MM.1S (cell line): Measurements from ENCODE around the gene ZNF560.

Experiments
- DNase-seq: peaks from one replicate; pipeline ENCODE4 v3.0.0-alpha.2; 2015
- H2AFZ ChIP-seq: fragments of 300-600 bp; sonication (generic); 2 replicates; pipeline ENCODE4 v1.6.0; 2016; ENCODE audit warnings: antibody characterized with exemption, low read length
- H3F3A ChIP-seq: fragments of 300-600 bp; sonication (generic); 2 replicates; pipeline ENCODE4 v1.6.1; 2016; ENCODE audit warnings: mild to moderate bottlenecking, antibody characterized with exemption, low read length, moderate library complexity, mixed read lengths; ENCODE audit not compliant: insufficient read depth
- H3K27ac ChIP-seq: fragments of 300-600 bp; sonication (generic); 2 replicates; pipeline ENCODE4 v1.5.1; 2016; ENCODE audit warnings: mild to moderate bottlenecking, low read length
- H3K27me3 ChIP-seq: fragments of 300-600 bp; sonication (generic); replicated peaks from 2 replicates; pipeline ENCODE4 v1.6.0; 2016; ENCODE audit warnings: low read length; ENCODE audit not compliant: insufficient read depth
- H3K36me3 ChIP-seq: fragments of 300-600 bp; sonication (generic); replicated peaks from 2 replicates; pipeline ENCODE4 v1.6.1; 2016; ENCODE audit warnings: mild to moderate bottlenecking, low read length, mixed read lengths; ENCODE audit not compliant: insufficient read depth
- H3K4me1 ChIP-seq: fragments of 300-600 bp; sonication (generic); 2 replicates; pipeline ENCODE4 v1.6.1; 2016; ENCODE audit warnings: low read length, mixed read lengths
- H3K4me2 ChIP-seq: fragments of 300-600 bp; sonication (generic); 2 replicates; pipeline ENCODE4 v1.6.0; 2016; ENCODE audit warnings: low read depth, low read length
- H3K4me3 ChIP-seq: fragments of 300-600 bp; sonication (generic); 2 replicates; pipeline ENCODE4 v1.5.1; 2016; ENCODE audit warnings: low read length, mixed read lengths
- H3K79me2 ChIP-seq: fragments of 300-600 bp; sonication (generic); 2 replicates; pipeline ENCODE4 v1.6.1; 2016; ENCODE audit warnings: mixed run types, low read length, mixed read lengths
- H3K9ac ChIP-seq: fragments of 300-600 bp; sonication (generic); 2 replicates; pipeline ENCODE4 v1.6.1; 2016; ENCODE audit warnings: low read length, mixed read lengths
- H3K9me2 ChIP-seq: fragments of 300-600 bp; sonication (generic); replicated peaks from 2 replicates; pipeline ENCODE4 v1.6.1; 2016; ENCODE audit warnings: mild to moderate bottlenecking, low read length, mixed read lengths; ENCODE audit not compliant: insufficient read depth
- H3K9me3 ChIP-seq: fragments of 300-600 bp; sonication (generic); replicated peaks from 2 replicates; pipeline ENCODE4 v1.6.1; 2016; ENCODE audit warnings: mild to moderate bottlenecking, low read length, mixed read lengths; ENCODE audit not compliant: insufficient read depth
- H4K20me1 ChIP-seq: fragments of 300-600 bp; sonication (generic); 2 replicates; pipeline ENCODE4 v1.6.1; 2016; ENCODE audit warnings: mild to moderate bottlenecking, low read length, moderate library complexity, mixed read lengths; ENCODE audit not compliant: insufficient read depth
- CTCF ChIP-seq: fragments of 300-600 bp; sonication (generic); IDR thresholded peaks from 2 replicates; pipeline ENCODE4 v1.5.1; 2016; ENCODE audit warnings: antibody characterized with exemption, low read length, mixed read lengths
- EZH2 ChIP-seq: fragments of 300-600 bp; sonication (generic); optimal IDR thresholded peaks from 2 replicates; pipeline ENCODE3; 2017; ENCODE audit warnings: low read depth, mild to moderate bottlenecking, antibody characterized with exemption, low read length, mixed read lengths
- EZH2phosphoT487 ChIP-seq: fragments of 300-600 bp; sonication (generic); IDR thresholded peaks from 2 replicates; pipeline ENCODE4 v1.6.1; 2018; ENCODE audit warnings: antibody characterized with exemption, low read length

The ZNF560 gene

GRCh38 chr19:9538183-9539058, 40.0 kb upstream of the ZNF560 start, which contains the start of gene ZNF426:
ZNF426 (minus strand) TSS chr19:9538645; CDS start chr19:9536232, 2,413 bp downstream.
- H3K4me2 ChIP-seq, result peak within 1 kb of the TSS; percentile 70
- no peaks in the 10 kb centered on the region for H3K9me3 ChIP-seq
- H3F3A ChIP-seq, result peaks cover 3% of the 10 kb centered on the region; the same call in 1 of the 2 replicates
- no peaks in the 10 kb centered on the region for H3K79me2 ChIP-seq
- no peaks in the 10 kb centered on the region for H3K9me2 ChIP-seq
- H3K4me1 ChIP-seq, result no peaks in the 10 kb centered on the region
- TF ChIP-seq EZH2phosphoT487, result no peak
- TF ChIP-seq CTCF, result no peak
- TF ChIP-seq EZH2, result no peak
- H2AFZ ChIP-seq, result peak within 1 kb of the TSS; percentile 87
- H3K27ac ChIP-seq, result peak within 1 kb of the TSS; percentile 33; the same call in 1 of the 2 replicates
- no peaks in the 10 kb centered on the region for H3K36me3 ChIP-seq
- DNase-seq, result peak; percentile 77
- peak within 1 kb of the TSS; percentile 75 for H3K9ac ChIP-seq
- H3K27me3 ChIP-seq, result no peaks in the 10 kb centered on the region
- peak within 1 kb of the TSS; percentile 75 for H3K4me3 ChIP-seq
- no peaks in the 10 kb centered on the region for H4K20me1 ChIP-seq

GRCh38 chr19:9535934-9536333, 37.5 kb upstream of the ZNF560 start:
- Histone ChIP-seq H3K4me1 (no peaks in the 10 kb centered on the region), H3F3A (peaks cover 3% of the 10 kb centered on the region; the same call in 1 of the 2 replicates), H2AFZ (no peak overlapping the region), H3K4me2 (no peak overlapping the region), H3K27me3 (no peaks in the 10 kb centered on the region), H3K9me3 (no peaks in the 10 kb centered on the region), H3K9ac (no peak overlapping the region), H4K20me1 (no peaks in the 10 kb centered on the region), H3K27ac (no peak overlapping the region), H3K36me3 (no peaks in the 10 kb centered on the region), H3K4me3 (no peak overlapping the region), H3K79me2 (no peaks in the 10 kb centered on the region), H3K9me2 (no peaks in the 10 kb centered on the region)
- no peak for DNase-seq
- TF ChIP-seq EZH2phosphoT487 (no peak), CTCF (no peak), EZH2 (no peak)

GRCh38 chr19:9531933-9532332, 33.5 kb upstream of the ZNF560 start:
- H3F3A ChIP-seq, result no peaks in the 10 kb centered on the region
- no peaks in the 10 kb centered on the region for H3K9me3 ChIP-seq
- H3K4me2 ChIP-seq, result no peak overlapping the region

More at GRCh38 chr19:9531933-9532332, 33.5 kb upstream of the ZNF560 start:
- Histone ChIP-seq H3K27ac (no peak overlapping the region), H2AFZ (no peak overlapping the region), H3K4me1 (no peaks in the 10 kb centered on the region), H3K9me2 (no peaks in the 10 kb centered on the region), H3K79me2 (no peaks in the 10 kb centered on the region), H3K27me3 (no peaks in the 10 kb centered on the region), H4K20me1 (no peaks in the 10 kb centered on the region), H3K4me3 (no peak overlapping the region), H3K9ac (no peak overlapping the region), H3K36me3 (peaks cover 3% of the 10 kb centered on the region)
- no peak for DNase-seq
- TF ChIP-seq CTCF (no peak), EZH2phosphoT487 (no peak), EZH2 (no peak)
